Measurements from ENCODE around the gene VSIG10L. TPM values are rescaled to one million over a fixed set of nuclear protein-coding genes. Genes with fewer than 3 reads are reported as not detected.

Gene VSIG10L
- total RNA-seq, 1 experiment from 2014 or later: 11.6 TPM

DNA sequence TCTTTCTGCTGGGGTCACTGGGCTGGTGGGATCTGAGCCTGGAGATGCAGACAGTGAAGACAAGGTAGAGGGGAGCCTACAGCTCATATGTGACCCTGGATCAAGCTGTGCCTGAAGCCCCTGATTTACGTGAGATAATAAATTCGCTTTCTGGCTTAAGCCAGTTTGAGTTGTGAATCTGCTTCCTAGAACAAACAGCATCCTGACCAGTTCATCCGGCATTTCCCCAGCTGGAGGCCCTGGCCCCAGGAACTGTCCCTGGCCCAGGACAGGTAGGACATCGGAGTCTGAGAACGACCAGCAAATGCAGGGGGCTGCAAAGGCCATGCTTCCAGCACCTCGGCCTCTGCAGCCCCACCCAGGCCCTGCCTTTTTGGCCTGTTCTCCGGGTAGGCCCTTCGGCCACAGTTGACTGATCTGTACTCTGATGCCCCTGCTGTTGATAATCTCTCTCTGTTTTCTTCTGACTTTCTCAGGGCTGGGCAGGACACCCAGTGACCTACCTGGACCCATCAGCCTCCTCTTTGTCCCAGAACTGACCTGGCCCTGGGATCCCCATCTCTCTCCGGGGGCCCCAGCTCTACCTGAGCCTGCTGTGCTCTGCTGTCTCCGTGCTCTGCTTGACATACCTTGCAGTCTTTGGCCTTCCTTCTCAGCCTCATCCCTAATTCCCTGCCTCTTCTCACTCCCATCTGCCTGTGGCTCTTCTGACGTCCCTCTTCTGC is 9.5 kb upstream of the VSIG10L start:
- POLR2A ChIA-PET: no interaction called here
- Mint-ChIP-seq H3K4me1 (peaks cover 15% of the 10 kb centered on the region), H3K27me3 (ENCODE audit: low read depth) (no peaks in the 10 kb centered on the region), H3K9me3 (no peaks in the 10 kb centered on the region), H3K4me3 (no peak overlapping the region), H3K36me3 (peaks cover 5% of the 10 kb centered on the region; the same call in 1 of the 2 replicates), H3K27ac (no peak overlapping the region)
- CTCF ChIA-PET: interaction anchor here (1.3 kb wide), 1 partner anchor 12 kb away, joined by 4 read pairs; no protein-coding TSS in a partner anchor
- ATAC-seq (no peak), DNase-seq (ENCODE audit: low spot score) (no peak)
- TF ChIP-seq, protein P1, sequence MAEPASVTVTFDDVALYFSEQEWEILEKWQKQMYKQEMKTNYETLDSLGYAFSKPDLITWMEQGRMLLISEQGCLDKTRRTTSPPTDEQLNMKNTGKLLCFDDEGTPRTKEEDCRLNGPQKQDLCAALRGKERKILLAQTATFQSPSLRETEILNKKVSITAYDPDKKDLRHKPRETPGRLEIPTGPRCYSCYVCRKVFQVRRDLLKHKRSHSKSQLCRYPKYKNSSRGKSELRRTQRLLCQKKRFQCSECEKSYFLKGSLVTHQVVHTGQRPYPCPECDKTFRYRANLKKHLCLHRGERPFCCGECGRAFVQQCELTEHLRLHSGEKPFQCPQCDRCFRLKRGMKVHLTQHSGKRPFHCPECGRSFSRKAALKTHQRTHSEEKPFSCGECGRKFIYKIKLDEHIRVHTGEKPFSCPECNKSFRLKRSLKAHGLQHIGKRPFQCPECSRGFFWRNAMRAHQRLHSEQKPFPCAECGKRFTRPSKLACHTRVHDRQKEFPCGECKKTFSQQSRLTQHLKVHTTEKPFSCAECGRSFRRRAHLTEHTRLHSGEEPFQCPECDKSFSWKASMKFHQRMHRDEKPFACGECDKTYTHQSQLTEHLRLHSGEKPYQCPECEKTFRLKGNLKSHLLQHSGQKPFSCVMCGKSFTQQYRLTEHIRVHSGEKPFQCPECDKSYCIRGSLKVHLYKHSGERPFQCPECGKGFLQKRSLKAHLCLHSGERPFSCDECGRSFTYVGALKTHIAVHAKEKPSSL (CRISPR knock-in tag; conservative IDR thresholded peaks at IDR 0.05): no peak
- TF ChIP-seq, protein P2, sequence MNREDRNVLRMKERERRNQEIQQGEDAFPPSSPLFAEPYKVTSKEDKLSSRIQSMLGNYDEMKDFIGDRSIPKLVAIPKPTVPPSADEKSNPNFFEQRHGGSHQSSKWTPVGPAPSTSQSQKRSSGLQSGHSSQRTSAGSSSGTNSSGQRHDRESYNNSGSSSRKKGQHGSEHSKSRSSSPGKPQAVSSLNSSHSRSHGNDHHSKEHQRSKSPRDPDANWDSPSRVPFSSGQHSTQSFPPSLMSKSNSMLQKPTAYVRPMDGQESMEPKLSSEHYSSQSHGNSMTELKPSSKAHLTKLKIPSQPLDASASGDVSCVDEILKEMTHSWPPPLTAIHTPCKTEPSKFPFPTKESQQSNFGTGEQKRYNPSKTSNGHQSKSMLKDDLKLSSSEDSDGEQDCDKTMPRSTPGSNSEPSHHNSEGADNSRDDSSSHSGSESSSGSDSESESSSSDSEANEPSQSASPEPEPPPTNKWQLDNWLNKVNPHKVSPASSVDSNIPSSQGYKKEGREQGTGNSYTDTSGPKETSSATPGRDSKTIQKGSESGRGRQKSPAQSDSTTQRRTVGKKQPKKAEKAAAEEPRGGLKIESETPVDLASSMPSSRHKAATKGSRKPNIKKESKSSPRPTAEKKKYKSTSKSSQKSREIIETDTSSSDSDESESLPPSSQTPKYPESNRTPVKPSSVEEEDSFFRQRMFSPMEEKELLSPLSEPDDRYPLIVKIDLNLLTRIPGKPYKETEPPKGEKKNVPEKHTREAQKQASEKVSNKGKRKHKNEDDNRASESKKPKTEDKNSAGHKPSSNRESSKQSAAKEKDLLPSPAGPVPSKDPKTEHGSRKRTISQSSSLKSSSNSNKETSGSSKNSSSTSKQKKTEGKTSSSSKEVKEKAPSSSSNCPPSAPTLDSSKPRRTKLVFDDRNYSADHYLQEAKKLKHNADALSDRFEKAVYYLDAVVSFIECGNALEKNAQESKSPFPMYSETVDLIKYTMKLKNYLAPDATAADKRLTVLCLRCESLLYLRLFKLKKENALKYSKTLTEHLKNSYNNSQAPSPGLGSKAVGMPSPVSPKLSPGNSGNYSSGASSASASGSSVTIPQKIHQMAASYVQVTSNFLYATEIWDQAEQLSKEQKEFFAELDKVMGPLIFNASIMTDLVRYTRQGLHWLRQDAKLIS (CRISPR knock-in tag; IDR thresholded peaks at IDR 0.05; ENCODE audit: borderline replicate concordance): no peak

DNA sequence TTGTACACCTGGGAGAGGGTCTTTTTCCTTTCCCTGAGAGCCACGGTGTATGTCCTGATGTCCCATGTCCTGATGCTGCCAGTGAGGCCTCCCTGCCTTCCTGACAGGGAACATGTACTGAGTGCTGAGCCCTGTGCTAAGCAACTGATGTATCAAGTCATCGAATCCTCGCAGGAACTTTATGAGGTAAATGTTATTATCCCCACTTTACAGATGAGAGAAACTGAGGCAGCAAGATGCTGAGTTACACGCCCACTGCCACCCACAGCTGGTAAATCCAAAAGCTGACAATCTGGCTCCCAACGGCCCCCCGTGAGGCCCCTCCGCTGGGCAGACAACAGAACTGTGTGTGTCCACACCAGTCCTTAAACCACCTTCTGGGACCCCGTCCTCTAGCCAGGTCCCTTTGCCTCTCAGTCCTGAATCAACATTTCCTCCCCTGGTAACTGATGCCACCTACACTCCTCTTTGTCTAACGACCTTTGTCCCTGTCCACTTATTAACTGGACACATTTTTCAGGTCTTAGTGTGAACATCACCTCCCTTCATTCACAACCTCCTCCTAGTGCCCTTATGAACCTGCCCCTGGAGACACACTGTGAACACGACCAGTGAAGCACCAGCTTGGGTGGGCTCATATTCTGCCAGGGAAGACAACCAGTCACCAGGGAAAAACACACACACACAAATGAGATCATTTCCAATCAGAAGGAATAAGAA is 5.4 kb upstream of the VSIG10L start:
- POLR2A ChIA-PET: no interaction called here
- CTCF ChIA-PET: no interaction called here
- Mint-ChIP-seq H3K27me3 (ENCODE audit: low read depth) (peaks cover 7% of the 10 kb centered on the region), H3K36me3 (peaks cover 12% of the 10 kb centered on the region), H3K9me3 (no peaks in the 10 kb centered on the region), H3K4me3 (no peak overlapping the region), H3K27ac (no peak overlapping the region), H3K4me1 (peaks cover 9% of the 10 kb centered on the region)
- DNase-seq (ENCODE audit: low spot score): no peak
- TF ChIP-seq, protein P3, sequence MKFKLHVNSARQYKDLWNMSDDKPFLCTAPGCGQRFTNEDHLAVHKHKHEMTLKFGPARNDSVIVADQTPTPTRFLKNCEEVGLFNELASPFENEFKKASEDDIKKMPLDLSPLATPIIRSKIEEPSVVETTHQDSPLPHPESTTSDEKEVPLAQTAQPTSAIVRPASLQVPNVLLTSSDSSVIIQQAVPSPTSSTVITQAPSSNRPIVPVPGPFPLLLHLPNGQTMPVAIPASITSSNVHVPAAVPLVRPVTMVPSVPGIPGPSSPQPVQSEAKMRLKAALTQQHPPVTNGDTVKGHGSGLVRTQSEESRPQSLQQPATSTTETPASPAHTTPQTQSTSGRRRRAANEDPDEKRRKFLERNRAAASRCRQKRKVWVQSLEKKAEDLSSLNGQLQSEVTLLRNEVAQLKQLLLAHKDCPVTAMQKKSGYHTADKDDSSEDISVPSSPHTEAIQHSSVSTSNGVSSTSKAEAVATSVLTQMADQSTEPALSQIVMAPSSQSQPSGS (CRISPR knock-in tag; IDR thresholded peaks at IDR 0.05; ENCODE audit: borderline replicate concordance, low read depth): no peak
- TF ChIP-seq, protein P4, sequence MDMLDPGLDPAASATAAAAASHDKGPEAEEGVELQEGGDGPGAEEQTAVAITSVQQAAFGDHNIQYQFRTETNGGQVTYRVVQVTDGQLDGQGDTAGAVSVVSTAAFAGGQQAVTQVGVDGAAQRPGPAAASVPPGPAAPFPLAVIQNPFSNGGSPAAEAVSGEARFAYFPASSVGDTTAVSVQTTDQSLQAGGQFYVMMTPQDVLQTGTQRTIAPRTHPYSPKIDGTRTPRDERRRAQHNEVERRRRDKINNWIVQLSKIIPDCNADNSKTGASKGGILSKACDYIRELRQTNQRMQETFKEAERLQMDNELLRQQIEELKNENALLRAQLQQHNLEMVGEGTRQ (CRISPR knock-in tag; IDR thresholded peaks at IDR 0.05): no peak
- ATAC-seq: no peak

DNA sequence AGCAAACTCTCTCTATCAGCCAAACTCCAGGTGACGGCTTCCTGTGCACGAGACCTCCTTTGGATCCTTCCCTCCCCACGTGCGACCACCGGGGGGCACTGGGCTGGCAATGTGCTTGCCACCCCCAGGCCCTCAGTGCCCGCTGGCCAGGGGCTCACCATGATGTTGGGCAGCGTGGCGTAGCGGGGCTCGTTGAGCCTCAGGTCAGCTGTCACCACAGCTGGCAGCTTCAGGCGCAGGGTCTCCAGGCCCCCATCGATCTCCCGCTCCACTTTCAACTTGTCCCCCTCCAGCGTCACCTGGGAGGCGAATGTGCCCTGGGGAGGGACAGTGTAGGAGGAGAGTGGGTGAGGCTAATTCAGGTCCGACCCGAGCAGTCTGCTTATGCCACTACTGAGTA is 4.8 kb upstream of the VSIG10L start:
- H3K27me3 Mint-ChIP-seq (ENCODE audit: low read depth): peaks cover 13% of the 10 kb centered on the region
- ChIA-PET POLR2A (no interaction called here), CTCF (no interaction called here)
- no peak overlapping the region for H3K4me3 Mint-ChIP-seq
- no peak overlapping the region for H3K27ac Mint-ChIP-seq
- ATAC-seq: no peak
- no peak for DNase-seq (ENCODE audit: low spot score)
- peaks cover 12% of the 10 kb centered on the region for H3K36me3 Mint-ChIP-seq
- TF ChIP-seq GRHL2 (CRISPR knock-in tag; IDR thresholded peaks at IDR 0.05; ENCODE audit: insufficient replicate concordance, severe bottlenecking): no peak
- TF ChIP-seq NFATC4 (CRISPR knock-in tag; IDR thresholded peaks at IDR 0.05): no peak
- H3K4me1 Mint-ChIP-seq: peaks cover 15% of the 10 kb centered on the region
- no peaks in the 10 kb centered on the region for H3K9me3 Mint-ChIP-seq

DNA sequence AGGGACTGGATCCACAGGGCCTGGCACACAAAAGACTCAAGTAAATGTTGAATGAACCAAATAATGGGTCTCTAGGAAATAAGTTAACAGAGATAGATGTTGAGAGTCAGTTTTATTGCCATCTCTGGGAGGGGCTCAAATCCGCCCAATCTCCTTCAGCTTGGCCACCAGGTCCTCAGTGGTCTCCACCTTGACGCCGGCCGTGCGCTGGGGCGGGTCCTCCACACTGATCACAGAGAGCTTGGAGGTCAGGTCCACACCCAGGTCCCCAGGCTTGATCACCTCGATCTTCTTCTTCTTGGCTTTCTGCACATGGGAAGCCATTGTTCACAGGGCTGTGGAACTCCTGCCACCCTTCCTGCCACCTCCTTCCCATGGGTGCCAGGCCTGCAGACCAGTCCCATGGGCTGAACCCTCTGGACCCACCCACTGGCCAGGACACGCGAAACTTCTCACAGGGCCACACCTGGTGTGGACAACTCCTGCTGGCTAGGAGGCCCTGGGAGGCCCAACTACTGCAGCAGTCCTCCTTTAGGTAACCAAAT is 3.2 kb upstream of the VSIG10L start:
- no peak for TF ChIP-seq EMX1 (CRISPR knock-in tag; IDR thresholded peaks at IDR 0.05)
- no peak for TF ChIP-seq JAZF1 (CRISPR knock-in tag; IDR thresholded peaks at IDR 0.05)
- H3K27me3 Mint-ChIP-seq (ENCODE audit: low read depth): peaks cover 26% of the 10 kb centered on the region
- no peak overlapping the region for H3K4me3 Mint-ChIP-seq
- H3K9me3 Mint-ChIP-seq: no peaks in the 10 kb centered on the region
- POLR2A ChIA-PET: no interaction called here
- CTCF ChIA-PET: no interaction called here
- no peak overlapping the region for H3K27ac Mint-ChIP-seq
- H3K36me3 Mint-ChIP-seq: peaks cover 7% of the 10 kb centered on the region
- DNase-seq (ENCODE audit: low spot score) (no peak), ATAC-seq (no peak)
- peaks cover 24% of the 10 kb centered on the region for H3K4me1 Mint-ChIP-seq

Data from WTC11 (cell line).